ENCODE measurements around the gene FAM171A1. TPM values are rescaled to one million over a fixed set of nuclear protein-coding genes. Genes with fewer than 3 reads are reported as not detected.
"Not testable (repeated sequence)": the region's sequence is repeated elsewhere in the genome, so short reads cannot be mapped to it uniquely, and the experiment has no call there.

FAM171A1 gene
- total and polyA plus RNA-seq, 7 experiments from 2014 or later, result 3.2 to 14.5 (median 7.2) TPM

DNA sequence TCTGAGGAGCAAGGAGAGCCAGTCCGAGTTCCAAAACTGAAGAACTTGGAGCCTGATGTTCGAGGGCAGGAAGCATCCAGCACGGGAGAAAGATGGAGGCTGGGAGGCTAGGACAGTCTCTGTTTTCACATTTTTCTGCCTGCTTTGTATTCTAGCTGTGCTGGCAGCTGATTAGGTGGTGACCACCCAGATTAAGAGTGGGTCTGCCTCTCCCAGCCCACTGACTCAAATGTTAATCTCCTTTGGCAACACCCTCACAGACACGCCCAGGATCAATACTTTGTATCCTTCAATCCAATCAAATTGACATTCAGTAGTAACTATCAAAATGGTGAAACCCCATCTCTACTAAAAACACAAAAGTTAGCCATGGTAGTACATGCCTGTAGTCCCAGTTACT, 163.7 kb downstream of the FAM171A1 start:
- H3K27me3 Mint-ChIP-seq; H3K27me3 ChIP-seq (ENCODE audit: control insufficient read depth in 2 of 2, insufficient read depth in 2 of 2, low read length in 2 of 2); H3K9me3 Mint-ChIP-seq; H3K4me3 ChIP-seq (ENCODE audit: low read length); H3K36me3 ChIP-seq (ENCODE audit: control insufficient read depth in 2 of 3, insufficient read depth in 3 of 3, low read length in 3 of 3); ATAC-seq; H3K9me3 ChIP-seq (ENCODE audit: control insufficient read depth in 2 of 3, low read length in 3 of 3); DNase-seq: not testable (repeated sequence)
- Mint-ChIP-seq H3K4me1 (peaks cover 33 to 83% (median 75%) of the 10 kb centered on the region in 7 donors), H3K4me3 (peak overlapping the region in 4 of 10 donors; percentile 38 to 90 (median 82)), H3K27ac (peak overlapping the region; percentile 93 to 99 (median 98)), H3K36me3 (peaks cover 0 to 17% (median 6%) of the 10 kb centered on the region in 5 donors)
- intact Hi-C loops (cut with micrococcal nuclease), result loop anchor here in 1 of 2 donors (5.0 kb wide), 1 partner anchor 45 kb away; no protein-coding TSS in a partner anchor
- peak overlapping the region; percentile 71 for H3K27ac ChIP-seq (ENCODE audit: low read depth, low read length)
- ChIA-PET CTCF (interaction anchor here (0.7 to 3.3 kb wide), 4 partner anchors 21 to 43 kb away, joined by 3 to 15 read pairs (median 10); partner anchors contain the start of gene NMT2), POLR2A (interaction anchor here (0.8 to 4.6 kb wide), 9 partner anchors 9 to 44 kb away, joined by 3 to 55 read pairs (median 6); partner anchors contain the start of gene NMT2)
- peaks cover 23 to 47% of the 10 kb centered on the region in 2 donors for H3K4me1 ChIP-seq (ENCODE audit: control insufficient read depth in 2 of 2, insufficient read depth in 2 of 2, low read length in 2 of 2)

DNA sequence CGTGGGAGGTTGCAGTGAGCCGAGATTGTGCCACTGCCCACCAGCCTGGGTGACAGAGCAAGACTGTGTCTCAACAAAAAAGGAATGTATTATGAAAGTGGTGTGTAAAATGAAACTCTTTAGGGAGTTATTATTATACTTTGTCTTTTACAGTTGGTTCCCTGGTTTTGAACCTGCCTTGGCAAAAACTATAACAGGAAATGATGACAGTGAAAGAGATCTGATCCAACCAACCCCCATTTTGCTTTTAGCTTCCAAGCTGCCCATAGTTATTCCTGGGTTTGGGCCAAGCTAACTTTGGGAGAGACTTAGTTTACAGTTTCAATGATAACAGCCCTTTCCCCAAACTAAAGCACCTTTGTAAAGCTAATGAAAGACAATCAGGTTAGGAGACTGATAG, 168.4 kb downstream of the FAM171A1 start:
- no peak overlapping the region for H3K4me3 ChIP-seq (ENCODE audit: low read length)
- Mint-ChIP-seq H3K36me3 (peaks cover 0 to 10% (median 3%) of the 10 kb centered on the region in 5 donors), H3K27me3 (no peaks in the 10 kb centered on the region), H3K4me1 (peaks cover 10 to 71% (median 62%) of the 10 kb centered on the region in 7 donors), H3K9me3 (peaks cover 0 to 6% (median 0%) of the 10 kb centered on the region in 11 donors), H3K4me3 (no peak overlapping the region), H3K27ac (peak overlapping the region in 4 of 9 donors; percentile 23 to 98 (median 81))
- ATAC-seq (no peak), DNase-seq (no peak)
- no peaks in the 10 kb centered on the region for H3K27me3 ChIP-seq (ENCODE audit: control insufficient read depth in 2 of 2, insufficient read depth in 2 of 2, low read length in 2 of 2)
- peaks cover 5 to 21% of the 10 kb centered on the region in 2 donors for H3K4me1 ChIP-seq (ENCODE audit: control insufficient read depth in 2 of 2, insufficient read depth in 2 of 2, low read length in 2 of 2)
- no peaks in the 10 kb centered on the region for H3K36me3 ChIP-seq (ENCODE audit: control insufficient read depth in 2 of 3, insufficient read depth in 3 of 3, low read length in 3 of 3)
- H3K27ac ChIP-seq (ENCODE audit: low read depth, low read length), result no peak overlapping the region
- CTCF ChIA-PET, result interaction anchor here (1.1 kb wide), 1 partner anchor 36 kb away, joined by 4 read pairs; no protein-coding TSS in a partner anchor
- H3K9me3 ChIP-seq (ENCODE audit: control insufficient read depth in 2 of 3, low read length in 3 of 3), result no peaks in the 10 kb centered on the region
- POLR2A ChIA-PET, result interaction anchor here (1.1 to 3.4 kb wide), 5 partner anchors 11 to 32 kb away, joined by 3 to 23 read pairs (median 6); partner anchors contain the start of gene NMT2
- intact Hi-C loops (cut with micrococcal nuclease), result no loop called here

DNA sequence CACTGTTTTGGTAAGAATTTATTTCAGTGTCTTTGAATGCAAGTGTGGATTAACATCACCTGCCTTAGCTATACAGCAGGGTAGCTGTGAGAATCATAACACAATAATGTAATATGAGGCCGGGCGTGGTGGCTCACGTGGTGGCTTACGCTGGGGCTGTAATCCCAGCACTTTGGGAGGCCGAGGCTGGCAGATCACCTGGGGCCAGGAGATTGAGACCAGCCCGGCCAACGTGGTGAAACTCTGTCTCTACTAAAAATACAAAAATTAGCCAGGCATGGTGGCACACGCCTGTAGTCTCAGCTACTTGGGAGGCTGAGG, 168.8 kb downstream of the FAM171A1 start:
- H3K27ac Mint-ChIP-seq, result peak overlapping the region in 2 of 9 donors; percentile 71 to 98
- POLR2A ChIA-PET, result interaction anchor here (1.1 to 3.4 kb wide), 4 partner anchors 11 to 32 kb away, joined by 4 to 23 read pairs (median 14); partner anchors contain the start of gene NMT2

DNA sequence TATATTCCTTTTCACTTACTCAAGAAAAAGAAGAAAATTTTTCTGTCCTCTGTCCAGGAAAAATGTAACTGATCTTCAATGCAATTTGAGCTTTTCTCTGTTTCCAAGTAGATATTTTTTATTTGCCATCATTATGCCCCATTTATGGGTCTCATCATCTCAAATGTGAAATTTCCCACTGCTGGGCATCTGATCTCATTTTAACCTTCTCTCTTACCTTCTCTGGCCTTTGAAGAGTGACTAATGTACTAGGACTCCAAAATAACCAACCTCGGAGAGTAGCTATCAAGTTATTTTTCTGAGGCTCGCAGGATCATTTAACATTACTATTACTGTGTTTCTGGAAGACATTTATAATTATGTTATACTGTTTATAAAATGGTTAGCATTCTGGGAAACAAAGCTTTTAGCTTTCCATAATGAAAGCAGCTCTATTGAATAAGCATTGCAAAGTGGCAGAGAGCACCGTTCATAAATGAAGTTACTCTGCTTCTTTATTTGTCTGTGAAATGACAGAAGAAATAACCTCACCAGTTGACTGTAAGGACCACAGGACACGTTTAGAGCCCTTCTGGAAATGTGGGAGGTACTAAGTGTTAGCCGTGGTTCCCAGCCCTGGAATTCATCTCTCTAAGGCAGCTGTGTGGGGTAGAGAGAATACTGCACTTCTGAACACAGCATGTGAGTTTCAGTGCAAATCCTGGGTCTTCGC, 169.3 kb downstream of the FAM171A1 start:
- no peak for ATAC-seq
- no peak for DNase-seq
- Mint-ChIP-seq H3K4me3 (no peak overlapping the region), H3K9me3 (peaks cover 0 to 6% (median 0%) of the 10 kb centered on the region in 11 donors), H3K27ac (peak overlapping the region in 3 of 9 donors; percentile 9 to 98 (median 73)), H3K36me3 (peaks cover 0 to 13% (median 3%) of the 10 kb centered on the region in 5 donors), H3K27me3 (no peaks in the 10 kb centered on the region), H3K4me1 (peaks cover 17 to 71% (median 63%) of the 10 kb centered on the region in 7 donors)
- intact Hi-C loops (cut with micrococcal nuclease), result no loop called here
- Histone ChIP-seq H3K36me3 (ENCODE audit: control insufficient read depth in 2 of 3, insufficient read depth in 3 of 3, low read length in 3 of 3) (no peaks in the 10 kb centered on the region), H3K4me1 (ENCODE audit: control insufficient read depth in 2 of 2, insufficient read depth in 2 of 2, low read length in 2 of 2) (peaks cover 5 to 23% of the 10 kb centered on the region in 2 donors), H3K27ac (ENCODE audit: low read depth, low read length) (no peak overlapping the region), H3K27me3 (ENCODE audit: control insufficient read depth in 2 of 2, insufficient read depth in 2 of 2, low read length in 2 of 2) (no peaks in the 10 kb centered on the region), H3K9me3 (ENCODE audit: control insufficient read depth in 2 of 3, low read length in 3 of 3) (no peaks in the 10 kb centered on the region), H3K4me3 (ENCODE audit: low read length) (no peak overlapping the region)
- CTCF ChIA-PET, result interaction anchor here (0.8 kb wide), 1 partner anchor 33 kb away, joined by 3 read pairs; the partner anchor contains the start of gene NMT2
- POLR2A ChIA-PET, result interaction anchor here (0.6 to 3.4 kb wide), 4 partner anchors 10 to 32 kb away, joined by 3 to 23 read pairs (median 12); partner anchors contain the start of gene NMT2

More for the DNA sequence above, 168.8 kb downstream of the FAM171A1 start:
- H3K9me3 ChIP-seq (ENCODE audit: control insufficient read depth in 2 of 3, low read length in 3 of 3); H3K27ac ChIP-seq (ENCODE audit: low read depth, low read length); DNase-seq; H3K27me3 ChIP-seq (ENCODE audit: control insufficient read depth in 2 of 2, insufficient read depth in 2 of 2, low read length in 2 of 2); H3K36me3 ChIP-seq (ENCODE audit: control insufficient read depth in 2 of 3, insufficient read depth in 3 of 3, low read length in 3 of 3); H3K27me3 Mint-ChIP-seq; CTCF ChIA-PET; H3K4me3 ChIP-seq (ENCODE audit: low read length); ATAC-seq; intact Hi-C loops (cut with micrococcal nuclease); H3K4me3 Mint-ChIP-seq; H3K9me3 Mint-ChIP-seq: not testable (repeated sequence)
- peaks cover 12 to 71% (median 62%) of the 10 kb centered on the region in 7 donors for H3K4me1 Mint-ChIP-seq
- H3K36me3 Mint-ChIP-seq, result peaks cover 0 to 11% (median 3%) of the 10 kb centered on the region in 5 donors
- H3K4me1 ChIP-seq (ENCODE audit: control insufficient read depth in 2 of 2, insufficient read depth in 2 of 2, low read length in 2 of 2), result peaks cover under 1 to 21% of the 10 kb centered on the region in 2 donors

DNA sequence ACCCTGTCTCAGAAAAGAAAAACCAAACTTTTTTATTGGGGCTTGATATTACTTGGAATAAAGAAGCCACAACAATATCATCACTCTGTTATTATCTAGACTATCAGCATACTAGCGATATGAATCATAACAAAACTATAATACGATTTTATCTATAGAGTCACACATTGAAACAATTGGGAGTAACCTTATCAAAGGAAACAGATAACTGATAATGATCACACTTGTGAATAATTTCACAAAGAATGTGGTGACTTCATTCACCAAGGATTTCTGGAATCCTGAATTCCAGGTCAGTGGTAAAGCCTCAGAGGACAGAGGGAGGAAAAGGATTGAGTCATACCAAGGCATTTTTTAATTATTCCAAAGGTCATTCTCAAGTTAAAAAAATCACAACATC, 170.5 kb downstream of the FAM171A1 start:
- ATAC-seq (no peak), DNase-seq (no peak)
- H3K4me1 Mint-ChIP-seq, result peaks cover 22 to 69% (median 55%) of the 10 kb centered on the region in 7 donors
- Histone ChIP-seq H3K9me3 (ENCODE audit: control insufficient read depth in 2 of 3, low read length in 3 of 3) (no peaks in the 10 kb centered on the region), H3K27ac (ENCODE audit: low read depth, low read length) (no peak overlapping the region), H3K27me3 (ENCODE audit: control insufficient read depth in 2 of 2, insufficient read depth in 2 of 2, low read length in 2 of 2) (no peaks in the 10 kb centered on the region), H3K36me3 (ENCODE audit: control insufficient read depth in 2 of 3, insufficient read depth in 3 of 3, low read length in 3 of 3) (no peaks in the 10 kb centered on the region), H3K4me1 (ENCODE audit: control insufficient read depth in 2 of 2, insufficient read depth in 2 of 2, low read length in 2 of 2) (peaks cover 9 to 19% of the 10 kb centered on the region in 2 donors), H3K4me3 (ENCODE audit: low read length) (no peak overlapping the region)
- no peaks in the 10 kb centered on the region for H3K27me3 Mint-ChIP-seq
- no peak overlapping the region for H3K4me3 Mint-ChIP-seq
- H3K27ac Mint-ChIP-seq, result peak overlapping the region in 4 of 9 donors; percentile 9 to 68 (median 58)
- H3K36me3 Mint-ChIP-seq, result peaks cover 0 to 6% (median 3%) of the 10 kb centered on the region in 5 donors
- H3K9me3 Mint-ChIP-seq, result peaks cover 0 to 1% (median 0%) of the 10 kb centered on the region in 11 donors
- ChIA-PET POLR2A (interaction anchor here (1.4 to 3.4 kb wide), 2 partner anchors 11 to 30 kb away, joined by 4 to 23 read pairs; partner anchors contain the start of gene NMT2), CTCF (interaction anchor here (0.9 to 1.1 kb wide), 2 partner anchors 8 to 24 kb away, joined by 3 read pairs; no protein-coding TSS in a partner anchor)
- intact Hi-C loops (cut with micrococcal nuclease), result no loop called here

DNA sequence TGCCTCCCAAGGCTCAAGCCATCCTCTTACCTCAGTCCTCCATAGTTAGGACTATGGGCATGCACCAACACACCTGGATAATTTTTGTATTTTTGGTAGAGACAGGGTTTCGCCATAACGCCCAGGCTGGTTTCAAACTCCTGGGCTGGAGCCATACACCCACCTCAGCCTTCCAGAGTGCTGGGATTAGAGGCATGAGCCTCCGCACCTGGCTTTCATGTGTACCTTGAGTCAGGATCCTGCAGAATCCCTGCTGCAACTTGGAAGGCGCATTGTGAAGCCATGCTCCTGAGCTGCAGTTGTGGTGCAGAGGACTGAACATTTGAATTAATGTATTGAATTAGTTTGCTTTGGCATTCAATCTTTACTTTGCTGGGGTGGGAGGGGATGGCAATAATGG, 173.2 kb downstream of the FAM171A1 start:
- intact Hi-C loops (cut with micrococcal nuclease), result loop anchor here (1.0 kb wide), 3 partner anchors 11 to 29 kb away; no protein-coding TSS in a partner anchor
- no peaks in the 10 kb centered on the region for H3K36me3 ChIP-seq (ENCODE audit: control insufficient read depth in 2 of 3, insufficient read depth in 3 of 3, low read length in 3 of 3)
- ChIA-PET CTCF (no interaction called here), POLR2A (interaction anchor here (0.6 to 4.2 kb wide), 7 partner anchors 9 to 176 kb away, joined by 3 to 29 read pairs (median 4); partner anchors contain the start of gene NMT2)
- Mint-ChIP-seq H3K9me3 (no peaks in the 10 kb centered on the region), H3K27ac (peak overlapping the region in 5 of 9 donors; percentile 36 to 92 (median 86)), H3K4me1 (peaks cover 15 to 66% (median 54%) of the 10 kb centered on the region in 7 donors), H3K27me3 (no peaks in the 10 kb centered on the region), H3K36me3 (peaks cover 0 to 7% (median 3%) of the 10 kb centered on the region in 5 donors), H3K4me3 (peak overlapping the region in 2 of 10 donors; percentile 44 to 58)
- no peaks in the 10 kb centered on the region for H3K9me3 ChIP-seq (ENCODE audit: control insufficient read depth in 2 of 3, low read length in 3 of 3)
- no peak overlapping the region for H3K4me3 ChIP-seq (ENCODE audit: low read length)
- no peak for DNase-seq
- peaks cover 9 to 19% of the 10 kb centered on the region in 2 donors for H3K4me1 ChIP-seq (ENCODE audit: control insufficient read depth in 2 of 2, insufficient read depth in 2 of 2, low read length in 2 of 2)
- ATAC-seq, result no peak
- H3K27me3 ChIP-seq (ENCODE audit: control insufficient read depth in 2 of 2, insufficient read depth in 2 of 2, low read length in 2 of 2), result no peaks in the 10 kb centered on the region
- no peak overlapping the region for H3K27ac ChIP-seq (ENCODE audit: low read depth, low read length)
